ENCODE data around the gene SYNPO. TPM values are rescaled to one million over a fixed set of nuclear protein-coding genes. Genes with fewer than 3 reads are reported as not detected.

SYNPO gene
- total RNA-seq, 1 donor from 2014 or later = 0.02 TPM

GRCh38 chr5:150607991-150608390 lies 32.5 kb upstream of the SYNPO start:
- intact Hi-C loops (cut with micrococcal nuclease) = no loop called here

DNA sequence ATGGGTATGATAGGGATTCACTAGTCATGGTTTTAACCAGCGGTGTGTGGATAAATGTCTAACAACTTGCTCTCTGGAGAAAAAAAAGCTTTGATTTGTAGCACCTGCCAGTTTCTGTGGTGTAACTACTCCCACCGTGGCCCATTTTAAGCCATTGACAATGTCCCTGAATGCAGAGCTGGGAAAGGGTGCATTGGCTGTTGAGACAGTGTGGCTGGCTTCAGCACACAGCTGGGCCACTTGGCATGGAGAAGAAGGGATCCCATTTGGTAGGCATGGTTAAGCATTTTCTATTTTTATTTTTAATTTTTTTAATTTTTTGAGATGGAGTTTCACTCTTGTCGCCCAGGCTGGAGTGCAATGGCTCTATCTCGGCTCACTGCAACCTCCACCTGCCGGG lies 31.5 kb upstream of the SYNPO start:
- intact Hi-C loops (cut with micrococcal nuclease) = no loop called here

DNA sequence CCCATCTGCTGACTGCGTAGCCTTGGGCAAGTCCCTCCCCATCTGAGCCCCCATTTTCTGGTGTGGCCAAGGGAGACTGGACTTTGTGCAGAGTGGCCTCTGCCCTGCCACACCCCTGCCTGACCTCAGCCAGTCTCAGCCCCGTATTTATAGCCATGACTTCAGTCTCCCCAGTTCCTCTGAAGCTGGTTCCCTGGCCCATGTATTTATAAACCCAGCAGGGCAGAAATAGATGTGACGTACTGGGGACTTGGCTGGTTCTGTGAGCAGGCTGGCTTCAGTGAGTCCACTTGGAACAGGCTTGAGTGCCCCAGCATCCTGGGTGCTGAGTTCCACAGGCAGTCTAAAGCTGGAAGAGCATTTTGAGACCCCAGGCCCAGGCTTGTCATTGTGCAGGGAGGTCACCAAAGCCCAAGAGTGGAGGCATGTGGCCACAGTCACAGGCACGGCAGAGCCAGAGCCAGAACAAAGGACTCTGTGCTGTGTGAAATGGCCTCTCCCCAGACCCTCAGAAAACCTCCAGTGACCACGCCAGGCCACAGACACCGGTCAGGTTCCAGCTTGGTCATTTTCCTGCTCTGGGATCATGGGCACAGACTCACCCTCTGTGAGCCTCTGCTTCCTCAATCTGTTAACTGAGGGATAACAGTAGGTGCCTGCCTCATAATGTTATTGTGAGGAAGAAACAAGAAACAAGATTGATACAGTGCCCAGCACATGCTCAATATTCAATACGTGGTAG lies 30.4 kb upstream of the SYNPO start:
- intact Hi-C loops (cut with micrococcal nuclease) = no loop called here

DNA sequence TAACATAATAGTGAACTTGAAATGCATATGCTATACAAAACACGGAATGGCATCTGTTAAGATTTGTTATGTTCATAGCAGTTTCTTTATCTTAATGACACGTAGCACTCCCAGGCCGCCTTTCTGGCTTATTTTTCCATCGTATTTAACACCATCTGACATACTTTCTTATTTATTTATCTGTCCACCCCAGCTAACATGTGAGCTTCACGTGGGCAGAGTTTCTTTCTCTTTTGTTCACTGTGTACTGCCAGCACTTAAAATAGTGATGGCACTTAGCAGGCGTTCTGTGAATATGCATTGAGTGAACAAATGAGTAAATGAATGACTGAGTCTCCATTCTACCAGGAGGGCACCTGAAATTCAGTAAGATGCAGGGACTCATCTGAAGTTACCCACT lies 29.4 kb upstream of the SYNPO start:
- intact Hi-C loops (cut with micrococcal nuclease) = no loop called here

DNA sequence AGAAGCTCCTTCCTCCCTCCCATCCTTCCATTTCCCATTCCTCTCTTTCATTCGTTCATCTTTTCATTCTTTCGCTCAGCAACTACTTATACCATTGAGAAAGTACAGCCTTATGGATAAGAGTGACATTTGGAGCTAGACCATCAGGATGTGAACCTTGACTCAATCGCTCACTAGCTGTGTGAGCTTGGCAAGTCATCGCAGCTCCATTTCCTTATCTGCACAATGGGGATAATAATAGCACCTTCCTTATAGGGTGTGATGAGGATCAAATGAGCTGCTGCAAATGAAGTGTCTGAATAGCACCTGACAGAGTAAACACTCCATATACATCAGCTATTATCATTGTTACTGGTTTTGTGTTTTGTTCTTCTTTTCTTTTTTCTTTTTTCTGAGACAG lies 28.1 kb upstream of the SYNPO start:
- intact Hi-C loops (cut with micrococcal nuclease) = no loop called here

DNA sequence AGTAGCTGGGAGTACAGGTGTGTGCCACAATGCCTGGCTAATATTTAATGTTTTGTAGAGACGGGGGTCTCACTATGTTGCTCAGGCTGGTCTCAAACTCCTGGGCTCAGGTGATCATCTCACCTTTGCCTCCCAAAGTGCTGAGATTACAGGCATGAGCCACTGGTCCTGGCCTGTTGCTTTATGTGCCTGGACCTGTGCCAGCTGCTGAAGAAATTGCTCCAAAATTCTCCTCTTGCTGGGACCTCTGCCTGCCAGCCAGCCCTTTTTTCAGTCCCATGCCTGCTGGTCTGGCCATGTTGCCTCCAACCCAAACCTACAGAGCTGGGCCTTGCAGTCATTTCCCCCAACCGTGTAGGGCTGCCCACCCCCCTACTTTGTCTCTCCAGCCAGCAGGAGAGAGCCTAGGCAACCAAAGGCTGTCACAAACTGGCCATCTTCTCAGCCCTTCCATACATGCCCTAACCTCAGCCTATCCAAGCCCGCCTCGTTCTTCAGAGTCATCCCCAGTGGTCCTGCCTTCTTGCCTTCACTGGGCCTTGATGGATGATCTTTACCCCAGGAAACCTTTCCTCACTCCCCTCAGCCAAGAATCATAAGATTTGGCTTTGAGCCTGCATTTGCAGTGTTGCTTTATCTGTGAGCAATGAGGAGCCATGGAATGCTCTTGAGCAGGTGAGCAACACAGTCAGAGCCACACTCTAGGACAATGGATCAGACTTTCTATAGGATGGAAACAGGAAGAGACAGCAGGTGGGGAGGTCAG lies 27.4 kb upstream of the SYNPO start:
- intact Hi-C loops (cut with micrococcal nuclease) = no loop called here

GRCh38 chr5:150613991-150614660 lies 26.3 kb upstream of the SYNPO start:
- intact Hi-C loops (cut with micrococcal nuclease) = no loop called here

- intact Hi-C loops (cut with micrococcal nuclease) = no loop called here
These were observed 25.8 kb upstream of the SYNPO start for GRCh38 chr5:150614661-150615060.

- intact Hi-C loops (cut with micrococcal nuclease) = no loop called here
These were observed 25.2 kb upstream of the SYNPO start for GRCh38 chr5:150615141-150615699.

GRCh38 chr5:150616024-150616470 lies 24.4 kb upstream of the SYNPO start:
- intact Hi-C loops (cut with micrococcal nuclease) = no loop called here

- intact Hi-C loops (cut with micrococcal nuclease) = no loop called here
These were observed 24.0 kb upstream of the SYNPO start for GRCh38 chr5:150616506-150616905.

- intact Hi-C loops (cut with micrococcal nuclease) = no loop called here
These were observed 22.3 kb upstream of the SYNPO start for GRCh38 chr5:150618163-150618562.

DNA sequence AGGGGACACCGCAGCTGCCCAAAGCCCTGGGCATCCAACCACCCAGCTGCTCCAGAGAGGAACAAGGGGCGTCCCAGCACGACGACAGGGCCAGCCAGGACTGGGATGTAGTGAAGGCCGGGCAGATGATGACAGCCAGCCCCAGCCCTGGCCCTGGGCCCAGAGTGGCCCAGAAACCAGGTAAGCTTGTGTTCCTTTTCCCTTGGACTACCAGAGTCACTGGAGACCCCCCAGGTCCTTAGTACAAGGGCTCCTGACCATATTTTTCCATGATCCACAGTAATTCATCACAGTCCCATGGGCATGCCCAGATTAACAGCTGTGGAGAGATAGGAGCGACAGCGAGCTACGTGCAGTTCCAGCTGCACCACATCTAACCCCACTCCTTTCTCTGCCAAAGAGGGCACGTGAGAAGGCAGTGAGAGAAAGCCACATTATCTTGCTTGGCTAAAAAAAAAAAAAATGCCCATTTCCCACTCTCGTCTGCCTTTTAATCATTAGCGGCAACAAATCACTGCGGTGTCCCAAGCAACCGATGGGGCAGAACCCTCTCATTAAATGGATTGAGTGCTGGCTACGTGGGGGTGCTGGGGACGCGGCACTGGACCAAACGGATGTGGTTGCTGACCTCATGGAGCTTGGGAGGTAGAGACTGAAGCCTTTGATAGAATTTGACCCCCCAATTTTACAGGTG lies 21.7 kb upstream of the SYNPO start:
- intact Hi-C loops (cut with micrococcal nuclease) = no loop called here

GRCh38 chr5:150619359-150620230 lies 20.9 kb upstream of the SYNPO start:
- intact Hi-C loops (cut with micrococcal nuclease) = no loop called here

GRCh38 chr5:150621301-150621700 lies 19.2 kb upstream of the SYNPO start:
- intact Hi-C loops (cut with micrococcal nuclease) = no loop called here

DNA sequence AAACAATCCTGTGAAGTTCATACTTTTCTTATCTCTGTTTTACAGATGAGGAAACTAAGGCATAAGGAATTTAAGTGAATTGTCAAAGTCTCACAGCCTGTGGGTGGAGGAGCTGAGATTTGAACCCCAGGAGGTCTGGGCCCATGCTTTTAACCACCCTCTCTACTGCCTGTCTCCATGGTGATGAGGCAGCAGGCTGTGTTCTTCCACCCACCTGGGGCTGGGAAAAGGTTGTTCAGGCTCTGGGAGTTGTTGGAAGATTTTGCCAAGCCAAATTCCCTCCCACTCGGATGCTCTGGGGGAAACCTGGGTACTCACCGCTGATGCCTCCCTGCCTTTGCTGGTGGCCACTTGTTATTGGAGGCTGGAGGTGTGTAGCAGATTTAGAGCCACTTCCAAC lies 18.3 kb upstream of the SYNPO start:
- intact Hi-C loops (cut with micrococcal nuclease) = no loop called here

DNA sequence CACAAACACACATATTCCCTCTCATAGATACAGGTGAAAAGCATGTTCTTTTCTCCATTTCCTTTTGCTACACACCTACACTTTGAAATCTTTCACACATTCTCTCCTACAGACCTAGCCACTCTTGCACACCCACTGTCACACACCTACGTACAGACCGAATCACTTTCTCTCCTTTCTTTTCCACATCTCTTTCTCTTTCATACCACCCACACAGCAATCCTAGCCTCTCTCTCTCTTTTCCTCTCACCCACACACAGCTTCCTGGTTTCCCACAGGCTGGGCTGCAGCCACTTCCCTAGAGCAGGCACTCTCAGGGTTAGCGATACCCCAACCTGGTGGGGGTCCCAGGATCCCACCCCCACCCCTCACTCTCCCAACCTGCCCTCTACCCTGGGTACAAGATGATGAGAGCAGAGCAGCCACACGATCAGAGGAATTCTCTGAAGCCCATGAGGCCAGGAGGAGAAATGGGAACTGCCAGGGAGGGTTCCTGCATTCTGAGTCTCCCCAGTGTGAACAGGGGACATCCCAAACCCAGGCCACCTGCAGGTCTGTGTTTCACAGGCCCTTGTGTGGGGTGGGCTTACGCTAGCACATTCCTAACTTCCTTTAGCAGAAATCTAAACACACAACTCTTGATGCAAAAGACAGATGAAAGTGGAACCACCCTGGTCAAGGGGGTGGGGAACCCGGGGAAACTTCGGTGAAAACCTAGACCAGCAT lies 17.1 kb upstream of the SYNPO start:
- intact Hi-C loops (cut with micrococcal nuclease) = no loop called here

DNA sequence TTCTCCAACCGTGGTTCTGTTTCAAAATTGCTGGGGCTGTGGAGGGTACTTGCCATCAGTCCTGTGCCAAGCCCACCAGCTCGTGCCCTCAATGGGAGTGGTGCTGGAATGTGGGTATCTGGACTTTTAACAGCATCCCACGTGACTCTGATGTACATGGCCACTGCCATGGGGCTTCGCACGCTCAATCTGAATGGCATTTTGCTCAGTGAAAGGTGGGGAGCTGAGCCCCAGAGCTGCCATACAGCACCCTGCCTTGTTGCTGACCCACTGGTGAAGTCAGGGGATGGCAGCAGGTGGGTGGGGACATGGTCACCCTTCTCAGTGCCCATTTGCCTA lies 16.6 kb upstream of the SYNPO start:
- intact Hi-C loops (cut with micrococcal nuclease) = no loop called here

DNA sequence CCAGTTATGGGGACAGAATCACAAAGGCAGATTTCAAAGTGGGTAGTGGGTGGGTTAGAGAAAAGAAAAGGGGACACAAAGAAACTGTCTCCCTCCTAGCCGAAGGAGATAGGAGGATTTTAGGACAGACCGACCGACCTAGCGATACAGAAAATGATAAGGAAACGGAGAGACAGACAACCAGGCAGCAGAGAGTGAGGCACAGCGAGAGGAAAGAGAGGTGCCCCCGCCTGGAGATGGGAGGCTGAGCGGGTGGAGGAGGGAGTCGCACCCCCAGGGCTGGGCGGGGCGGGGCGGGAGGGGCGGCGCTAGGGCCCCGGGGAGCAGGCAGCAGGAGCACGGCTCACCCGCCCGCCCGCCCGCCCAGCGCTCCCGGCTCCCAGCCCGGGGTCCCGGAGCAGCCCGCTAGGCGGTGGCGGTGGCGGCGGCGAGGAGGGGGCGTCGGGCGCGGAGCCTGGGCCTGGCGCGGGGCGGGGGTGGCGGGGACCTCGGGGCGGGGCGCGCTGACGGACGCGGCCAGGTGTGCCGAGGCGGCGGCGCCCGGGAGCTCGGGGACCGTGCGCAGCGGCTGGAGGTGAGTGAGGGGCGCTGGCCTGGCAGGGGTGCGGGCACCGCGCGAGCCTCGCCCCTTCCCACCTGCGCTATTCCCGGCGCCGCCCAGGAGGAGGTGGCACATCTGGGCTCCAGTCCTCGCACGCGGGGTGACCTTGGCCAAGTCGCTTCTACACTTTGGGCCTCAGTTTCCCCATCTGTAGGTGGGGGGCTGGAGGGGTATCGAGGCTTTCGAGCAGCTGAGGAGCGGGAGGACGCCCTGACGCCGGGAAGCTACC lies 15.9 kb upstream of the SYNPO start:
- intact Hi-C loops (cut with micrococcal nuclease) = no loop called here
